Measurements from ENCODE around the gene FBXL15.

- TF ChIP-seq POLR2A (IDR thresholded peaks at IDR 0.05), result no peak
- TF ChIP-seq CTCF (IDR thresholded peaks at IDR 0.05), result no peak
Measured at GRCh38 chr10:102413053-102413705, 7.5 kb upstream of the FBXL15 start.
